Lower lobe of right lung (tissue), 2 donors: ENCODE data around the gene ALDH1A1. TPM values are rescaled to one million over a fixed set of nuclear protein-coding genes. Genes with fewer than 3 reads are reported as not detected.
"Not testable (repeated sequence)": the region's sequence is repeated elsewhere in the genome, so short reads cannot be mapped to it uniquely, and the experiment has no call there.

ENCODE experiments used
- ATAC-seq, 2 donors: fragments of 200-7000 bp; cut with Tn5 transposase; one replicate each; pipeline ENCODE4 v1.9.1; 2020 to 2022; ENCODE audit warnings: mild to moderate bottlenecking in 2 of 2, moderate library complexity in 2 of 2
- DNase-seq: peaks from one replicate; pipeline ENCODE4 v3.0.0-alpha.2; 2020
- H3K27ac ChIP-seq: fragments of 200-600 bp; one replicate; pipeline ENCODE4 v1.8.0; 2022
- H3K27me3 ChIP-seq: fragments of 200-600 bp; one replicate; pipeline ENCODE4 v1.8.0; 2022; ENCODE audit warnings: low read depth
- H3K36me3 ChIP-seq: fragments of 200-600 bp; one replicate; pipeline ENCODE4 v1.8.0; 2022; ENCODE audit warnings: mild to moderate bottlenecking
- H3K4me1 ChIP-seq: fragments of 200-600 bp; one replicate; pipeline ENCODE4 v1.8.0; 2022
- H3K4me3 ChIP-seq: fragments of 200-600 bp; one replicate; pipeline ENCODE4 v1.8.0; 2022; ENCODE audit warnings: mild to moderate bottlenecking
- H3K9me3 ChIP-seq: fragments of 200-600 bp; one replicate; pipeline ENCODE4 v1.8.0; 2022
- intact Hi-C: fragments of 100-400 bp; cut with DNase I; formaldehyde crosslinking; loops from one replicate; pipeline ENCODE4 v1.11.0; 2022
- total RNA-seq: library from RNA; stranded (reverse); fragmentation: NEBNext Ultra II Directional; extraction: Animal tissue kit (Norgen Biotek cat#: 25700); gene quantifications from one replicate; pipeline ENCODE4 v1.2.1, GENCODE V29; 2021
- TF ChIP-seq, protein P1 (sequence below): fragments of 200-600 bp; IDR thresholded peaks from one replicate; pipeline ENCODE4 v1.8.0; 2022; ENCODE audit warnings: antibody characterized with exemption, mild to moderate bottlenecking
- donor health status: DM: no; HTN: yes; CAD: no; lungs with severe emphysema.

The ALDH1A1 gene
- total RNA-seq, 1 donor from 2014 or later = 238 TPM

DNA sequence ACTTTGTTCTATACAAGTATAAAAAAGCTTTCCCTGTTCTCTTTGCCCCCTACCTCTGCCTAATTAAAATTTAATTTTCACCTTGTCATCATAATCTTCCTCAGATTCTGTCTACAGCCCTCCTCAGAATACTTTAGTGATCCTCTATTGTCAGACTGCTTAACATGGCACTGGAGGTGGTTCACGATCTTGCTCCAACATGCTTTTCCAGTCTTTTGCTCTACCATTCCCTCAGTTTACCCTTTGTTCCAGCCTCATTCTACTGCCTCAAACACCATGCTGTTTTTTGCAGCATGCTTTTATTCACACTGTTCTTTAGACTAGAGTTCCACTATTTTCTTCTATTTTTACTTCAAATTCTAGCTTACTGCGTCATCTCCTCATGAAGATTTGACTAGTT is 10.4 kb downstream of the ALDH1A1 start:
- no peaks in the 10 kb centered on the region for H3K27me3 ChIP-seq

DNA sequence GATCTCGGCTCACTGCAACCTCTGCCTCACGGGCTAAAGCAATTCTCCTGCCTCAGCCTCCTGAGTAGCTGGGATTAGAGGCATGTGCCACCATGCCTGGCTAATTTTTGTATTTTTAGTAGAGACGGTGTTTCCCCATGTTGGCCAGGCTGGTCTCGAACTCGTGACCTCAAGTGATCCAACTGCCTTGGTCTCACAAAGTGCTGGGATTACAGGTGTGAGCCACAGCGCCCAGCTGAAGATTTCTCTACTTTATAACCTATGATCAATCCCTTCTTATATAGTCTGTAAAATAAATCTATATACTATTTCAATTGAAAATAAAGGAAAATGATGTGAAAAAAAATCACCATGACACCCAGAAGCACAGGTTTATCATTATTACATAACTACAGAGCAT is 13.3 kb downstream of the ALDH1A1 start:
- H3K27me3 ChIP-seq, H3K27ac ChIP-seq, H3K4me3 ChIP-seq, intact Hi-C loops, ATAC-seq, DNase-seq, H3K9me3 ChIP-seq: not testable (repeated sequence)
- peaks cover 15% of the 10 kb centered on the region for H3K4me1 ChIP-seq
- peaks cover 15% of the 10 kb centered on the region for H3K36me3 ChIP-seq

More for the DNA sequence above, 10.4 kb downstream of the ALDH1A1 start:
- TF ChIP-seq, protein P1, sequence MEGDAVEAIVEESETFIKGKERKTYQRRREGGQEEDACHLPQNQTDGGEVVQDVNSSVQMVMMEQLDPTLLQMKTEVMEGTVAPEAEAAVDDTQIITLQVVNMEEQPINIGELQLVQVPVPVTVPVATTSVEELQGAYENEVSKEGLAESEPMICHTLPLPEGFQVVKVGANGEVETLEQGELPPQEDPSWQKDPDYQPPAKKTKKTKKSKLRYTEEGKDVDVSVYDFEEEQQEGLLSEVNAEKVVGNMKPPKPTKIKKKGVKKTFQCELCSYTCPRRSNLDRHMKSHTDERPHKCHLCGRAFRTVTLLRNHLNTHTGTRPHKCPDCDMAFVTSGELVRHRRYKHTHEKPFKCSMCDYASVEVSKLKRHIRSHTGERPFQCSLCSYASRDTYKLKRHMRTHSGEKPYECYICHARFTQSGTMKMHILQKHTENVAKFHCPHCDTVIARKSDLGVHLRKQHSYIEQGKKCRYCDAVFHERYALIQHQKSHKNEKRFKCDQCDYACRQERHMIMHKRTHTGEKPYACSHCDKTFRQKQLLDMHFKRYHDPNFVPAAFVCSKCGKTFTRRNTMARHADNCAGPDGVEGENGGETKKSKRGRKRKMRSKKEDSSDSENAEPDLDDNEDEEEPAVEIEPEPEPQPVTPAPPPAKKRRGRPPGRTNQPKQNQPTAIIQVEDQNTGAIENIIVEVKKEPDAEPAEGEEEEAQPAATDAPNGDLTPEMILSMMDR = no peak
- ATAC-seq (no peak), DNase-seq (no peak)
- Histone ChIP-seq H3K27ac (no peak overlapping the region), H3K9me3 (no peaks in the 10 kb centered on the region), H3K4me1 (peaks cover 28% of the 10 kb centered on the region), H3K4me3 (no peak overlapping the region), H3K36me3 (peaks cover 15% of the 10 kb centered on the region)
- intact Hi-C loops = no loop called here

DNA sequence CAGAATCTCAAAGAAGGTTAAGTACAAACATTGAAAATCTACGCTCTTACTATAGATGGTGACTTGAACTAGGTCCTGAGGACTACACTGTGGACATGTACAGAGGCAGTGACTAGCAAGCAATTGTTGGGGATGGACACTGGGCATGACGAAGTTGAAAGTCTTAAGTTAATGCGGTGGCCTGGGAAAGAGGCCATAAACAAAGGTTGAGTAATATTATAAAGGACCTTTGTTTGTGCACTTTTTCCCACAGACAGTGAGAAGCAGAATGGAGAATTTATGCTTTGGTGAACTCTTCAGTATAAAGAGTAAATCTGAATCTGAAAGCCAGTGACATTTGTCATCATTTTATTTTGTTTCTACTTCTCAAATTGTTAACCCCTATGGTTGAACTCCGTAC is 15.3 kb downstream of the ALDH1A1 start:
- DNase-seq = no peak
- Histone ChIP-seq H3K9me3 (no peaks in the 10 kb centered on the region), H3K36me3 (peaks cover 15% of the 10 kb centered on the region), H3K27ac (no peak overlapping the region), H3K4me3 (no peak overlapping the region), H3K27me3 (no peaks in the 10 kb centered on the region), H3K4me1 (peaks cover 2% of the 10 kb centered on the region)
- no peak for ATAC-seq
- intact Hi-C loops = no loop called here
- TF ChIP-seq, protein P1 = no peak

DNA sequence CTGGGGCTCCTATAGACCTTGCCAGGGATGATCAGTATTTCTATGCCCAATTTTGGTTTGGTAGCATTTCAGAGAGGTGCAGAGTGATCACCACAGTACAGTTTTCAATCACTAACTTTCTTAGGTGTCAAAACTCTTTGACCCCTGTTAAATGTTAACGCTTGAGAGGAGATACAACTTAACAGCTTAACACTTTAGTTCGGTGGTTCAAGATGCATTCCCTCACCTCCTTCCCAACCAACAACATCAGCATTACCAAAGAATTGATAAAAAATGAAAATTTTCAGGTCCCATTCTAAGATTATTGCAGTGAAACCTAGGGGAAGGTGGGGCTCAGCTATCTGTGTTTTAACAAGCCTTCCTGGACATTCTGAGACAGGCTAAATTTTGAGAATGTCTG is 16.2 kb downstream of the ALDH1A1 start:
- DNase-seq (no peak), ATAC-seq (no peak)
- no peak overlapping the region for H3K4me3 ChIP-seq
- TF ChIP-seq, protein P1 = no peak
- no peaks in the 10 kb centered on the region for H3K9me3 ChIP-seq
- H3K36me3 ChIP-seq = peaks cover 15% of the 10 kb centered on the region
- peaks cover 10% of the 10 kb centered on the region for H3K4me1 ChIP-seq
- no peak overlapping the region for H3K27ac ChIP-seq
- H3K27me3 ChIP-seq = no peaks in the 10 kb centered on the region
- intact Hi-C loops = no loop called here

DNA sequence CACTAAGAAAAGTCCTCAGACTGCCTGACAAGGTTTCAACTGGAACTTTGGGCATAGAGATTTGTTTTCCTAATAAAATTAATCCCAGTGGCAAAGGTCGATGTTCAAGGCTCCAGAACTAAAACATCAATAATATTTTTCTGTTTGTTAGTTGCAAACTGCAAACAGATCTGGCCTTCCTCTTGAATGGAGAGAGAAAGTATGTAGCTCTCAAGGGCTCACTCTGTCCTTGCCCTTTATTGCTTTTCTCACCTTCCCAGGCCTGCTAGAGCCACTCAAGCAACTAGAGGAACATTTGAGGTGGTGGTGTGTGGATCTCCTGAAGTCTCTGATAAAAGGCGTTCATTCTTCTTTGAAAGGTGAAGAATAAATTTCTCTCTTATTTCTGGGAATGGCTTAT is 16.6 kb downstream of the ALDH1A1 start:
- no peak overlapping the region for H3K4me3 ChIP-seq
- intact Hi-C loops = no loop called here
- ATAC-seq = no peak
- peaks cover 11% of the 10 kb centered on the region for H3K4me1 ChIP-seq
- no peak for DNase-seq
- no peak overlapping the region for H3K27ac ChIP-seq
- H3K36me3 ChIP-seq = peaks cover 15% of the 10 kb centered on the region
- no peaks in the 10 kb centered on the region for H3K27me3 ChIP-seq
- H3K9me3 ChIP-seq = no peaks in the 10 kb centered on the region
- TF ChIP-seq, protein P1 = no peak

DNA sequence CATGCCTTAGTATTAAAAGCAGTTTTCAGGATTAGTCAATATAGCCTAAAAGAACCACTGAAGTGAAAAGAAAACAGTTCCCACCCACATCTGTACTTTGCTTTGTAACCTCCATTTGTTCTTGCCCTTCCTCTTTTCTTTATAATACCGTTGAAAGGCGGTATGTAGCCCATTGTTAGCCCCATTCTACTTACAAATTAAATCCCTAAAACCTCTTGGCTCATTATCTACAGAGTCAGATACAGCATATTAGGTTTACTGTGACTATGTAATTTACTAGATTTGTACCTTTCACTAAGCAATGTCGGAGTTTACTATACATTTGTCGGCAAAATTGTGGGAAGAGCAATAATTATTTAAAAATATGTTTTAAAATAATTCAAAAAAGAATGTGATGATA is 17.3 kb downstream of the ALDH1A1 start:
- no peak overlapping the region for H3K4me3 ChIP-seq
- H3K4me1 ChIP-seq = peaks cover 11% of the 10 kb centered on the region
- no peaks in the 10 kb centered on the region for H3K27me3 ChIP-seq
- ATAC-seq (no peak), DNase-seq (no peak)
- intact Hi-C loops = no loop called here
- H3K27ac ChIP-seq = no peak overlapping the region
- no peaks in the 10 kb centered on the region for H3K9me3 ChIP-seq
- peaks cover 19% of the 10 kb centered on the region for H3K36me3 ChIP-seq
- TF ChIP-seq, protein P1 = no peak
